Activated naive CD4-positive, alpha-beta T cell treated with anti-CD3 and anti-CD28 coated beads, Interleukin-2, amount 10 ng/mL, durations not matched to agents 7 days and 5 days (primary cell): ENCODE results near the gene TTLL10.

Experiments used
- CTCF ChIA-PET: fragments of 350-600 bp; sonication (Branson Sonifier 250); formaldehyde crosslinking; loops from one replicate; lab custom pipeline; 2021; ENCODE audit warnings: antibody characterized with exemption; lab: Charles Lee
- DNase-seq: peaks from one replicate; pipeline ENCODE4 v3.0.0-alpha.2; 2020
- H3K27ac Mint-ChIP-seq: one replicate; pipeline ENCODE4 v1.8.0; 2021; ENCODE audit warnings: mild to moderate bottlenecking, moderate library complexity, mixed read lengths
- H3K27me3 Mint-ChIP-seq: one replicate; pipeline ENCODE4 v1.8.0; 2021; ENCODE audit warnings: mild to moderate bottlenecking, mixed read lengths
- H3K36me3 Mint-ChIP-seq: one replicate; pipeline ENCODE4 v1.8.0; 2021; ENCODE audit warnings: mixed read lengths
- H3K4me1 Mint-ChIP-seq: one replicate; pipeline ENCODE4 v1.8.0; 2021; ENCODE audit warnings: mixed read lengths
- H3K4me3 Mint-ChIP-seq: one replicate; pipeline ENCODE4 v1.8.0; 2021; ENCODE audit warnings: mild to moderate bottlenecking, moderate library complexity, mixed read lengths
- H3K9me3 Mint-ChIP-seq: one replicate; pipeline ENCODE4 v1.8.0; 2021; ENCODE audit warnings: mixed read lengths

TTLL10 gene

GRCh38 chr1:1243266-1243660 lies 69.6 kb downstream of the TTLL10 start:
- CTCF ChIA-PET: no interaction called here
- no peak for DNase-seq
- Mint-ChIP-seq H3K36me3 (no peaks in the 10 kb centered on the region), H3K27me3 (peaks cover 41% of the 10 kb centered on the region), H3K4me3 (no peak overlapping the region), H3K9me3 (no peaks in the 10 kb centered on the region), H3K4me1 (no peaks in the 10 kb centered on the region), H3K27ac (no peak overlapping the region)

- H3K4me1 Mint-ChIP-seq: no peaks in the 10 kb centered on the region
These were observed 70.1 kb downstream of the TTLL10 start for GRCh38 chr1:1243807-1244191.

GRCh38 chr1:1244192-1244811 lies 70.6 kb downstream of the TTLL10 start:
- Mint-ChIP-seq H3K4me3 (no peak overlapping the region), H3K9me3 (no peaks in the 10 kb centered on the region), H3K4me1 (no peaks in the 10 kb centered on the region), H3K27ac (no peak overlapping the region), H3K27me3 (peaks cover 37% of the 10 kb centered on the region), H3K36me3 (no peaks in the 10 kb centered on the region)
- CTCF ChIA-PET: no interaction called here
- DNase-seq: no peak

More at GRCh38 chr1:1243807-1244191, 70.1 kb downstream of the TTLL10 start:
- no peak for DNase-seq
- CTCF ChIA-PET: no interaction called here
- Mint-ChIP-seq H3K4me3 (no peak overlapping the region), H3K27me3 (peaks cover 40% of the 10 kb centered on the region), H3K27ac (no peak overlapping the region), H3K36me3 (no peaks in the 10 kb centered on the region), H3K9me3 (no peaks in the 10 kb centered on the region)

- no peaks in the 10 kb centered on the region for H3K9me3 Mint-ChIP-seq
- CTCF ChIA-PET: no interaction called here
- H3K4me1 Mint-ChIP-seq: peaks cover 7% of the 10 kb centered on the region
- H3K4me3 Mint-ChIP-seq: no peak overlapping the region
- DNase-seq: no peak
- no peaks in the 10 kb centered on the region for H3K36me3 Mint-ChIP-seq
- H3K27ac Mint-ChIP-seq: no peak overlapping the region
- peaks cover 37% of the 10 kb centered on the region for H3K27me3 Mint-ChIP-seq
These were observed 71.6 kb downstream of the TTLL10 start for GRCh38 chr1:1245178-1245816.

GRCh38 chr1:1245817-1246576 lies 72.3 kb downstream of the TTLL10 start:
- CTCF ChIA-PET: no interaction called here
- Mint-ChIP-seq H3K36me3 (peaks cover under 1% of the 10 kb centered on the region), H3K9me3 (no peaks in the 10 kb centered on the region), H3K27me3 (peaks cover 37% of the 10 kb centered on the region), H3K4me1 (peaks cover 14% of the 10 kb centered on the region), H3K27ac (no peak overlapping the region), H3K4me3 (no peak overlapping the region)
- DNase-seq: no peak

- Mint-ChIP-seq H3K4me1 (peaks cover 16% of the 10 kb centered on the region), H3K27ac (no peak within 1 kb of the TSS), H3K27me3 (peaks cover 37% of the 10 kb centered on the region), H3K4me3 (no peak within 1 kb of the TSS), H3K36me3 (peaks cover 2% of the 10 kb centered on the region), H3K9me3 (no peaks in the 10 kb centered on the region)
- CTCF ChIA-PET: no interaction called here
- DNase-seq: no peak
These were observed 73.1 kb downstream of the TTLL10 start, which contains the start of gene C1QTNF12 for GRCh38 chr1:1246577-1247340. Gene C1QTNF12, minus strand, starts transcription at chr1:1246722. Its CDS starts 32 bp downstream, at chr1:1246690.

GRCh38 chr1:1247341-1247913 lies 73.7 kb downstream of the TTLL10 start:
- Mint-ChIP-seq H3K27ac (no peak overlapping the region), H3K27me3 (peaks cover 37% of the 10 kb centered on the region)
- CTCF ChIA-PET: no interaction called here

More at GRCh38 chr1:1247341-1247913, 73.7 kb downstream of the TTLL10 start:
- peaks cover 4% of the 10 kb centered on the region for H3K36me3 Mint-ChIP-seq
- H3K4me3 Mint-ChIP-seq: no peak overlapping the region
- peaks cover 19% of the 10 kb centered on the region for H3K4me1 Mint-ChIP-seq
- DNase-seq: no peak
- H3K9me3 Mint-ChIP-seq: no peaks in the 10 kb centered on the region
